Measurements from ENCODE around the gene SLC28A3. TPM values are rescaled to one million over a fixed set of nuclear protein-coding genes. Genes with fewer than 3 reads are reported as not detected.

The SLC28A3 gene
- total and polyA plus RNA-seq, 2 of the 8 experiments (the other 6 are each of a cell fraction or from before 2014, with no cell fraction given) = 0.02 TPM; not detected in 1

GRCh38 chr9:84305497-84306131 lies 34.9 kb downstream of the SLC28A3 start:
- 0 out of 7 replicates have a peak, but pooled peaks cover 0 to under 1% (median 0%) of the 10 kb centered on the region in 4 experiments for H3K4me1 ChIP-seq (replicated peaks in 1 of 4; ENCODE audit: control insufficient read depth in 3 of 4, insufficient read depth in 4 of 4, low read length in 3 of 4)
- no peak overlapping the region for H3K4me3 ChIP-seq (ENCODE audit: extremely low read depth in 1 of 4, insufficient read depth in 2 of 4, low read depth in 3 of 4, low read length in 4 of 4)
- H3K4ac ChIP-seq (replicated peaks; ENCODE audit: insufficient read length, low read depth, low read length) = no peak overlapping the region
- no peak overlapping the region for H2BK12ac ChIP-seq (ENCODE audit: low read depth, low read length)
- no peaks in the 10 kb centered on the region for H3K79me2 ChIP-seq (ENCODE audit: control insufficient read depth in 1 of 2, insufficient read depth in 2 of 2, low read length in 2 of 2)
- 76% methylated on average over 5 of the region's 5 CpGs; no CpG with 5 or more reads in 1 of the 2 experiments for WGBS, 2 experiments (ENCODE audit: extremely low coverage in 1 of 2, insufficient coverage in 1 of 2, insufficient read length in 1 of 2, insufficient replicate concordance in 2 of 2, low coverage in 1 of 2, low lambda C conversion rate in 2 of 2, missing lambda C conversion rate in 1 of 2)
- no peaks in the 10 kb centered on the region for H3K9me3 ChIP-seq (ENCODE audit: insufficient read depth in 2 of 2, low read depth in 1 of 2, low read length in 1 of 2)
- no peaks in the 10 kb centered on the region for H4K20me1 ChIP-seq (replicated peaks in 1 of 2; ENCODE audit: control insufficient read depth in 1 of 2, insufficient read depth in 2 of 2, low read length in 2 of 2)
- no peak overlapping the region for H4K91ac ChIP-seq (replicated peaks; ENCODE audit: insufficient read length, low read length)
- DNase-seq (ENCODE audit: low read depth in 1 of 2, low spot score in 2 of 2) = no peak
- no peak overlapping the region for H2BK15ac ChIP-seq (ENCODE audit: low read length)
- H2BK5ac ChIP-seq (ENCODE audit: low read depth, low read length) = no peak overlapping the region
- H2AK5ac ChIP-seq (ENCODE audit: low read depth, low read length) = no peak overlapping the region
- no peak overlapping the region for H3K56ac ChIP-seq (replicated peaks; ENCODE audit: insufficient read length, low read depth, low read length)
- H3K23me2 ChIP-seq (ENCODE audit: low read depth, low read length) = no peaks in the 10 kb centered on the region
- ChIA-PET CTCF (ENCODE audit: partially characterized antibody) (interaction anchor here (0.6 to 3.0 kb wide), 8 partner anchors 9 to 342 kb away, joined by 3 to 9 read pairs (median 3); no protein-coding TSS in a partner anchor), POLR2A (ENCODE audit: partially characterized antibody) (interaction anchor here (0.9 to 1.0 kb wide), 2 partner anchors 12 to 14 kb away, joined by 3 to 4 read pairs; no protein-coding TSS in a partner anchor)
- H3K23ac ChIP-seq (ENCODE audit: insufficient read length) = no peak overlapping the region
- H2BK120ac ChIP-seq (replicated peaks; ENCODE audit: low read depth, low read length) = no peak overlapping the region
- no peaks in the 10 kb centered on the region for H3K36me3 ChIP-seq (ENCODE audit: control insufficient read depth in 2 of 4, insufficient read depth in 4 of 4, low read length in 3 of 4)
- no peak for FAIRE-seq
- H3K27me3 ChIP-seq (replicated peaks in 1 of 4; ENCODE audit: control insufficient read depth in 3 of 4, extremely low read depth in 1 of 4, insufficient read depth in 3 of 4, low read length in 3 of 4) = no peaks in the 10 kb centered on the region
- H2AFZ ChIP-seq (ENCODE audit: low read length) = no peak overlapping the region
- H2BK20ac ChIP-seq (ENCODE audit: low read length) = no peak overlapping the region
- no peak overlapping the region for H3K27ac ChIP-seq (ENCODE audit: low read depth, low read length)
- no peak overlapping the region for H4K5ac ChIP-seq (ENCODE audit: insufficient read length, low read depth, low read length)
- peak overlapping the region; percentile 33 for H3K14ac ChIP-seq (ENCODE audit: insufficient read length)
- H3K79me1 ChIP-seq (ENCODE audit: low read depth, low read length) = no peaks in the 10 kb centered on the region
- no peak overlapping the region for H3K18ac ChIP-seq (ENCODE audit: extremely low read depth, low read length)
- no peak overlapping the region for H3K9ac ChIP-seq (replicated peaks in 1 of 4; ENCODE audit: extremely low read depth in 1 of 4, low read depth in 3 of 4, low read length in 3 of 4)
- no peak overlapping the region for H3K4me2 ChIP-seq (ENCODE audit: insufficient read depth in 1 of 2, low read depth in 2 of 2, low read length in 2 of 2)
- no peak overlapping the region for H4K8ac ChIP-seq (ENCODE audit: extremely low read depth, insufficient read depth, low read length)
- no peak for TF ChIP-seq SIN3A (conservative IDR thresholded peaks at IDR 0.05 in 1 of 2, IDR thresholded peaks at IDR 0.05 in 1 of 2; ENCODE audit: low read depth in 1 of 2, low read length in 2 of 2)
- no peak for TF ChIP-seq MAFK (IDR thresholded peaks at IDR 0.05; ENCODE audit: low read depth, low read length)
- TF ChIP-seq NRF1 (IDR thresholded peaks at IDR 0.05; ENCODE audit: low read depth, low read length) = no peak
- TF ChIP-seq GTF2F1 (IDR thresholded peaks at IDR 0.05; ENCODE audit: borderline replicate concordance, low read depth, low read length) = no peak
